AG09309 (cell line): ENCODE measurements around the gene CACNG8.
"Not testable (repeated sequence)": the region's sequence is repeated elsewhere in the genome, so short reads cannot be mapped to it uniquely, and the experiment has no call there.

Experiments used
- DNase-seq: peaks from one replicate; pipeline ENCODE4 v3.0.0-alpha.2; 2010; ENCODE audit warnings: low read depth
- H3K4me3 ChIP-seq: 2 replicates; pipeline ENCODE4 v1.5.1; 2011; ENCODE audit warnings: mild to moderate bottlenecking, low read depth, low read length, moderate library complexity; ENCODE audit not compliant: control insufficient read depth
- TF ChIP-seq, protein P1 (sequence below): IDR thresholded peaks from 2 replicates; pipeline ENCODE4 v1.5.1; 2011; ENCODE audit warnings: mild to moderate bottlenecking, low read depth, low read length, inconsistent platforms; ENCODE audit not compliant: insufficient read depth, control insufficient read depth; ENCODE audit errors: missing control alignments

CACNG8 gene

DNA sequence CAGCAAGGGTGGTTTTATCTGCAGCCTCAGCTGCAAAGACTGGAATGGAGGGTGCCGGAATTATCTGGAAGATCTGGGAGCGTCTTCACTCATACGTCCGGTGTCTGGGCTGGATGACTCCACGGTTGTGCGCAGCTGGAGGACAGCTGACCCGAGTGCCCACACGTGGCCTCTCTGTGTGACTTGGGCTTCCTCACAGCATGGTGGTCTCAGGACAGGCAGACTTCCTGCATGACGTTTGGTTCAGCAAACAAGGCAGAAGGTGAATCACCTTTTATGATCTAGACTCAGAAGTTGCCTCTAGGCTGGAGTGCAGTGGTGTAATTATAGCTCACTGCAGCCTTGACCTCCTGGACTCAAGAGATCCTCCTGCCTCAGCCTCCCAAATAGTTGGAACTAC, 61.9 kb downstream of the CACNG8 start:
- no peak for DNase-seq
- TF ChIP-seq, protein P1, sequence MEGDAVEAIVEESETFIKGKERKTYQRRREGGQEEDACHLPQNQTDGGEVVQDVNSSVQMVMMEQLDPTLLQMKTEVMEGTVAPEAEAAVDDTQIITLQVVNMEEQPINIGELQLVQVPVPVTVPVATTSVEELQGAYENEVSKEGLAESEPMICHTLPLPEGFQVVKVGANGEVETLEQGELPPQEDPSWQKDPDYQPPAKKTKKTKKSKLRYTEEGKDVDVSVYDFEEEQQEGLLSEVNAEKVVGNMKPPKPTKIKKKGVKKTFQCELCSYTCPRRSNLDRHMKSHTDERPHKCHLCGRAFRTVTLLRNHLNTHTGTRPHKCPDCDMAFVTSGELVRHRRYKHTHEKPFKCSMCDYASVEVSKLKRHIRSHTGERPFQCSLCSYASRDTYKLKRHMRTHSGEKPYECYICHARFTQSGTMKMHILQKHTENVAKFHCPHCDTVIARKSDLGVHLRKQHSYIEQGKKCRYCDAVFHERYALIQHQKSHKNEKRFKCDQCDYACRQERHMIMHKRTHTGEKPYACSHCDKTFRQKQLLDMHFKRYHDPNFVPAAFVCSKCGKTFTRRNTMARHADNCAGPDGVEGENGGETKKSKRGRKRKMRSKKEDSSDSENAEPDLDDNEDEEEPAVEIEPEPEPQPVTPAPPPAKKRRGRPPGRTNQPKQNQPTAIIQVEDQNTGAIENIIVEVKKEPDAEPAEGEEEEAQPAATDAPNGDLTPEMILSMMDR = no peak
- H3K4me3 ChIP-seq = no peak overlapping the region

DNA sequence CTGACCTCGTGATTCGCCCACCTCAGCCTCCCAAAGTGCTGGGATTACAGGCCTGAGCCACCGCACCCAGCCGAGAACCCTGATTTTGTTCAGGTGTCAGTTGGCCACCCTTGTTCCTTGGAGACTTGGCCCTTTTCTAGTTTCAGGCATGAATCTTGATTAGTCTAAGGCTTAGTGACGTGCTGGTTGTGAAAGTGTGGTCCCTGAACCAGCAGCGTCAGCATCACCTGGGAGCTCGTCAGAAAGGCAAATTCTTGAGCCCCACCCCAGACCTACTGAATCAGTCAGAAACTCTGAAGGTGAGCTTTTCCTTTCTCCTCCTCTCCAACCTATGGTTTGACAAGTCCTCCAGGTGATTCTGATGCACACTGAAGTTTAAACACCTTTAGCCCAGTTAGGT, 63.9 kb downstream of the CACNG8 start:
- H3K4me3 ChIP-seq = no peak overlapping the region
- TF ChIP-seq, protein P1 = no peak
- no peak for DNase-seq

DNA sequence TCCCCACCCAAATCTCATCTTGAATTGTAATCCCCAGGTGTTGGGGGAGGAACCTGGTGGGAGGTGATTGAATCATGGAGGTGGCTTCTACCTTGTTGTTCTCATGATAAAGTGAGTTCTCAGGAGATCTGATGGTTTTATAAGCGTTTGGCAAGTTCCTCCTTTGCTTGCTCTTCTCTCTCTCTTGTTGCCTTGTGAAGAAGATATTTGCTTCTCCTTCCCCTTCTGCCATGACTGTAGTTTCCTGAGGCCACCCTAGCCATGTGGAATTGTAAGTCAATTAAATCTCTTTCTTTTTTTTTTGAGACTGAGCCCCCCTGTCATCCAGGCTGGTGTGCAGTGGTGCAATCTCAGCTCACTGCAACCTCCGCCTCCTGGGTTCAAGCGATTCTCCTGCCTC, 66.6 kb downstream of the CACNG8 start:
- DNase-seq = no peak
- TF ChIP-seq, protein P1 = no peak
- H3K4me3 ChIP-seq = no peak overlapping the region

GRCh38 chr19:54029930-54030490, 67.3 kb downstream of the CACNG8 start:
- DNase-seq = peak; percentile 16
- TF ChIP-seq, protein P1 = peak; percentile 76

GRCh38 chr19:54030895-54031586, 68.3 kb downstream of the CACNG8 start:
- no peak for DNase-seq
- H3K4me3 ChIP-seq = peak overlapping the region; percentile 38
- TF ChIP-seq, protein P1 = peak; percentile 71

More at GRCh38 chr19:54029930-54030490, 67.3 kb downstream of the CACNG8 start:
- H3K4me3 ChIP-seq = no peak overlapping the region

DNA sequence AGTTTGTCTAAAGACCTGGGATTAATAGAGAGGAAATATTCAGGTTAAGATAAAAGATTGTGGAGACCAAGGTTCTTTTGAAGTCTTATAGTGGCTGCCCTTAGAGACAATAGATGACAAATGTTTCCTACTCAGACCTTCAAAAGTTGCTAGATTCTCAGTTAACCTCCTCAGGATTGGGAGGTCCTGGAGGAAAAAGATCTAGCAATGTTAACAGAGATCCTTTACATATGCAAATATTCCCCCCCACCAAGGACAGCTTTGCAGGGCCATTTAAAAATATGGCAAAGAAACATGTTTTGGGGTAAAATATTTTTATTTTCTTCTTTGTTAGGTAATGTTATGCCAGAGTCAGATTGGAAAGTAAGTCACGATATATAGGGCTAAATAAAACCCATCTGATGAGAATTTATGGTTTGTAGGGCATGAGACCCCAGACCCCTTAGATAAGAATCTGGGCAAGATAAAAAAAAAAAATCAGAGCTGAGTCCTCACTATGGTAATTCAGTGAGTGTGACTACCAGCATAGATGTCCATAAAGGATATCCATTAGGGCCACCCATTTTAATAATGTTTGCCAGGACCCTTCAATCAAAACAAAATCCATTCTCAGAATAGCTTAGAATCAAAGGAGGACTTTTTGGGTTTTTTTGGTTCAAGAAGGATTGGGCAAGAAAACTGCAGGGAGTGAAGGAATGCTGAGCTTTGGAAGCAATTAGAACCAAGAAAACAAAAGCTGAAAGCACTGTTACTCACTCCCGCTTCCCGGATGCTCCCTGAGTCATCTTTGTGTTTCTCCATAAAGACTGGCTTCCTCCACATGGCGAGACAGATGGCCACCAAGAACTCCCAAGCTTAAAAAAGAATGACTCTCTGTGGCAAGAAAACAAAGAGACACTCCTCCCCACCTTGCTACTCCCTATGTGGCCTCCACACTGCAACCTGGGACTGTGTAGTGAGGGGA, 72.8 kb downstream of the CACNG8 start:
- peak; percentile 72 for DNase-seq

GRCh38 chr19:54036542-54036941, 73.8 kb downstream of the CACNG8 start:
- not testable (repeated sequence) for H3K4me3 ChIP-seq, DNase-seq

More for the DNA sequence above, 72.8 kb downstream of the CACNG8 start:
- no peak overlapping the region for H3K4me3 ChIP-seq
- TF ChIP-seq, protein P1 = no peak
